IMR-90 (cell line): ENCODE results near the gene GABPB1. TPM values are rescaled to one million over a fixed set of nuclear protein-coding genes. Genes with fewer than 3 reads are reported as not detected.

Experiments used
- ATAC-seq: fragments of 200-7000 bp; cut with Tn5 transposase; 2 replicates; pipeline ENCODE4 v1.9.1; 2020; ENCODE audit warnings: low read depth, mild to moderate bottlenecking, moderate library complexity
- BruUV-seq: library from RNA; stranded (reverse); fragments of 400-500 nt; replicated peaks from 2 replicates; lab custom pipeline; 2021; lab: Mats Ljungman, UMichigan
- CTCF ChIA-PET: fragments of 300-600 bp; formaldehyde crosslinking; extraction: SDS; loops from one replicate; lab custom pipeline; 2021; ENCODE audit warnings: antibody characterized with exemption; lab: Yijun Ruan, JAX
- POLR2A ChIA-PET: fragments of 300-600 bp; sonication (Branson Sonifier 250); formaldehyde crosslinking; loops from one replicate; lab custom pipeline; 2022; ENCODE audit warnings: antibody characterized with exemption; ENCODE audit not compliant: unreplicated experiment; lab: Charles Lee
- DNase-seq: peaks from one replicate; pipeline ENCODE4 v3.0.0; 2013
- H2AFZ ChIP-seq: replicated peaks from 2 replicates; pipeline ENCODE3; 2013; ENCODE audit warnings: low read length, mild to moderate bottlenecking; ENCODE audit not compliant: poor library complexity
- H2AK5ac ChIP-seq: 2 replicates; pipeline ENCODE4 v1.6.1; 2013; ENCODE audit warnings: low read depth, low read length, inconsistent platforms
- H2AK9ac ChIP-seq: replicated peaks from 2 replicates; pipeline ENCODE3; 2013; ENCODE audit warnings: mild to moderate bottlenecking, low read depth, low read length, moderate library complexity; ENCODE audit not compliant: poor library complexity
- H2BK120ac ChIP-seq: 2 replicates; pipeline ENCODE4 v1.6.1; 2013; ENCODE audit warnings: low read depth, low read length, inconsistent platforms
- H2BK15ac ChIP-seq: 3 replicates; pipeline ENCODE4 v1.6.1; 2013; ENCODE audit warnings: low read depth, low read length, inconsistent platforms
- H2BK20ac ChIP-seq: 2 replicates; pipeline ENCODE4 v1.6.1; 2013; ENCODE audit warnings: low read depth, mild to moderate bottlenecking, inconsistent platforms, low read length, moderate library complexity
- H2BK5ac ChIP-seq: 2 replicates; pipeline ENCODE4 v1.6.1; 2013; ENCODE audit warnings: mild to moderate bottlenecking, low read depth, low read length, inconsistent platforms; ENCODE audit not compliant: poor library complexity, severe bottlenecking
- H3K14ac ChIP-seq: replicated peaks from 2 replicates; pipeline ENCODE4 v1.6.1; 2013; ENCODE audit warnings: low read depth, low read length, inconsistent platforms
- H3K18ac ChIP-seq: 2 replicates; pipeline ENCODE4 v1.6.1; 2013; ENCODE audit warnings: low read depth, low read length, control low read depth
- H3K23ac ChIP-seq: 2 replicates; pipeline ENCODE4 v1.6.1; 2013; ENCODE audit warnings: low read depth, low read length, inconsistent platforms
- H3K27ac ChIP-seq: 2 replicates; pipeline ENCODE4 v1.5.1; 2013; ENCODE audit warnings: mild to moderate bottlenecking, control low read depth, low read length; ENCODE audit not compliant: insufficient read depth
- H3K27me3 ChIP-seq: 2 replicates; pipeline ENCODE4 v1.6.1; 2013; ENCODE audit warnings: low read length; ENCODE audit not compliant: control insufficient read depth, insufficient read depth
- H3K36me3 ChIP-seq: 2 replicates; pipeline ENCODE4 v1.6.1; 2013; ENCODE audit warnings: low read length, mixed read lengths; ENCODE audit not compliant: control insufficient read depth, insufficient read depth
- H3K4ac ChIP-seq: 2 replicates; pipeline ENCODE4 v1.6.1; 2013; ENCODE audit warnings: low read depth, low read length, inconsistent platforms
- H3K4me1 ChIP-seq: 2 replicates; pipeline ENCODE4 v1.6.1; 2013; ENCODE audit warnings: low read length, mixed read lengths; ENCODE audit not compliant: control insufficient read depth, insufficient read depth
- H3K4me2 ChIP-seq: 2 replicates; pipeline ENCODE4 v1.6.1; 2013; ENCODE audit warnings: low read depth, mild to moderate bottlenecking, control low read depth, low read length, moderate library complexity
- H3K4me3 ChIP-seq: 2 replicates; pipeline ENCODE4 v1.5.1; 2013; ENCODE audit warnings: low read depth, mild to moderate bottlenecking, control low read depth, low read length, moderate library complexity; ENCODE audit not compliant: insufficient read depth
- H3K56ac ChIP-seq: 2 replicates; pipeline ENCODE4 v1.6.1; 2013; ENCODE audit warnings: low read length, inconsistent platforms; ENCODE audit not compliant: insufficient read depth; ENCODE audit errors: extremely low read depth
- H3K79me1 ChIP-seq, 2 experiments: 2 replicates each; pipeline ENCODE4 v1.6.1; 2013; ENCODE audit warnings: low read length in 2 of 2, inconsistent platforms in 1 of 2, low read depth in 1 of 2
- H3K9ac ChIP-seq: 2 replicates; pipeline ENCODE4 v1.6.1; 2013; ENCODE audit warnings: low read depth, low read length, control low read depth
- H3K9me1 ChIP-seq: 2 replicates; pipeline ENCODE4 v1.6.1; 2013; ENCODE audit warnings: low read length, inconsistent platforms; ENCODE audit not compliant: insufficient read depth
- H3K9me3 ChIP-seq: 2 replicates; pipeline ENCODE4 v1.6.1; 2013; ENCODE audit warnings: low read length; ENCODE audit not compliant: control insufficient read depth, insufficient read depth
- H4K20me1 ChIP-seq: 2 replicates; pipeline ENCODE4 v1.6.1; 2013; ENCODE audit warnings: low read length, inconsistent platforms; ENCODE audit not compliant: insufficient read depth
- H4K5ac ChIP-seq: 2 replicates; pipeline ENCODE4 v1.6.1; 2013; ENCODE audit warnings: mild to moderate bottlenecking, low read depth, low read length, control low read depth
- H4K8ac ChIP-seq, 2 experiments: 2 replicates each; pipeline ENCODE4 v1.6.1; 2013; ENCODE audit warnings: low read depth in 2 of 2, low read length in 2 of 2, control low read depth in 1 of 2, inconsistent platforms in 1 of 2
- H4K91ac ChIP-seq: 2 replicates; pipeline ENCODE4 v1.6.1; 2013; ENCODE audit warnings: low read depth, low read length, inconsistent platforms; ENCODE audit not compliant: insufficient read depth
- BHLHE40 ChIP-seq: fragments of 150-350 bp; IDR thresholded peaks from 2 replicates; pipeline ENCODE4 v1.6.1; 2016; ENCODE audit warnings: mild to moderate bottlenecking, low read depth, low read length
- CEBPB ChIP-seq: IDR thresholded peaks from 2 replicates; pipeline ENCODE4 v1.6.1; 2012; ENCODE audit warnings: low read depth, low read length, improper control_type of control experiment
- CHD1 ChIP-seq: IDR thresholded peaks from 2 replicates; pipeline ENCODE4 v1.6.1; 2012; ENCODE audit warnings: low read depth, low read length, improper control_type of control experiment
- CTCF ChIP-seq: conservative IDR thresholded peaks from 2 replicates; pipeline ENCODE4 v1.5.1; 2012; ENCODE audit warnings: mild to moderate bottlenecking, low read depth, low read length, improper control_type of control experiment
- FOS ChIP-seq: fragments of 150-350 bp; IDR thresholded peaks from 2 replicates; pipeline ENCODE4 v1.6.1; 2016; ENCODE audit warnings: low read depth, low read length
- MAFK ChIP-seq: IDR thresholded peaks from 2 replicates; pipeline ENCODE4 v1.6.1; 2012; ENCODE audit warnings: low read depth, low read length, improper control_type of control experiment
- MAZ ChIP-seq: IDR thresholded peaks from 2 replicates; pipeline ENCODE4 v1.6.1; 2012; ENCODE audit warnings: low read depth, mild to moderate bottlenecking, low read length, improper control_type of control experiment, moderate library complexity, borderline replicate concordance
- MXI1 ChIP-seq: IDR thresholded peaks from 2 replicates; pipeline ENCODE4 v1.6.1; 2012; ENCODE audit warnings: low read depth, mild to moderate bottlenecking, low read length, moderate library complexity, borderline replicate concordance
- NFE2L2 ChIP-seq: fragments of 150-350 bp; IDR thresholded peaks from 2 replicates; pipeline ENCODE4 v1.6.1; 2016; ENCODE audit warnings: low read depth, mild to moderate bottlenecking, low read length
- POLR2A ChIP-seq: IDR thresholded peaks from 2 replicates; pipeline ENCODE4 v1.6.1; 2012; ENCODE audit warnings: mild to moderate bottlenecking, low read depth, low read length
- RAD21 ChIP-seq: IDR thresholded peaks from 2 replicates; pipeline ENCODE4 v1.6.1; 2012; ENCODE audit warnings: low read length, improper control_type of control experiment
- RCOR1 ChIP-seq: IDR thresholded peaks from 2 replicates; pipeline ENCODE4 v1.6.1; 2012; ENCODE audit warnings: mild to moderate bottlenecking, low read length, improper control_type of control experiment; ENCODE audit not compliant: insufficient replicate concordance
- RFX5 ChIP-seq: IDR thresholded peaks from 2 replicates; pipeline ENCODE4 v1.8.0; 2012; ENCODE audit warnings: low read depth, mild to moderate bottlenecking, low read length, moderate library complexity
- SMC3 ChIP-seq: fragments of 150-350 bp; IDR thresholded peaks from 2 replicates; pipeline ENCODE4 v1.6.1; 2016; ENCODE audit warnings: low read depth, mild to moderate bottlenecking, antibody characterized with exemption, low read length, moderate library complexity
- USF2 ChIP-seq: fragments of 150-350 bp; IDR thresholded peaks from 2 replicates; pipeline ENCODE4 v1.6.1; 2017; ENCODE audit warnings: mild to moderate bottlenecking, antibody characterized with exemption, low read length, low read depth
- WGBS, 2 experiments: methylation state at CpG; one replicate each; pipeline versions ENCODE4 v1.1.5 to v1.1.7; 2013; ENCODE audit warnings: missing lambda C conversion rate in 2 of 2; ENCODE audit not compliant: insufficient read length in 1 of 2; ENCODE audit errors: extremely low coverage in 2 of 2; 5-methylcytosine and 5-hydroxymethylcytosine counted together
- dilution Hi-C: fragments of 300-500 bp; cut with HindIII; formaldehyde crosslinking; loops from one replicate; pipeline ENCODE4 v1.14.3; 2018; ENCODE audit warnings: low sequenced_read_pairs; ENCODE audit not compliant: unreplicated experiment
- in situ Hi-C: fragments of 300-500 bp; cut with MboI; formaldehyde crosslinking; loops from 3 replicates; pipeline ENCODE4 v1.14.3; 2019; ENCODE audit warnings: low sequenced_read_pairs, inconsistent platforms, mixed read lengths
- intact Hi-C: fragments of 100-400 bp; cut with micrococcal nuclease; formaldehyde crosslinking; loops from 2 replicates; pipeline ENCODE4 v1.10.0; 2022
- polyA plus RNA-seq, 3 experiments: library from polyadenylated mRNA; depleted of rRNA; stranded (reverse); fragments of >200 nt; gene quantifications; 2 replicates each; pipeline ENCODE4 v1.2.3, GENCODE V29; 2012; ENCODE audit warnings: low replicate concordance in 1 of 3
- total RNA-seq: library from RNA; depleted of rRNA; stranded (reverse); fragments of >200 nt; gene quantifications from 2 replicates; pipeline ENCODE4 v1.2.3, GENCODE V29; 2012
- TF ChIP-seq, protein P1 (sequence below): fragments of 150-350 bp; IDR thresholded peaks from 2 replicates; pipeline ENCODE4 v1.6.1; 2016; ENCODE audit warnings: low read depth, mild to moderate bottlenecking, low read length, moderate library complexity, borderline replicate concordance

GABPB1 gene
- total and polyA plus RNA-seq, 2 of the 4 experiments (the other 2 are of a cell fraction), result 26.3 to 89.3 TPM

GRCh38 chr15:50302581-50302980, 52.4 kb downstream of the GABPB1 start:
- in situ Hi-C loops, result loop anchor here (25.0 kb wide), 2 partner anchors 890 to 1065 kb away; partner anchors contain the start of gene FGF7
- Histone ChIP-seq H3K18ac (no peak overlapping the region), H4K91ac (no peak overlapping the region), H3K27ac (no peak overlapping the region), H2BK5ac (no peak overlapping the region), H4K5ac (no peak overlapping the region), H2BK120ac (no peak overlapping the region), H3K23ac (no peak overlapping the region), H3K14ac (no peak overlapping the region), H3K9me1 (peaks cover 3% of the 10 kb centered on the region; the same call in 1 of the 2 replicates), H2AFZ (no peak overlapping the region), H2AK9ac (no peak overlapping the region), H3K4me1 (no peaks in the 10 kb centered on the region), H4K8ac (no peak overlapping the region), H2AK5ac (no peak overlapping the region), H3K9me3 (no peaks in the 10 kb centered on the region), H3K36me3 (peaks cover 24% of the 10 kb centered on the region), H2BK20ac (no peak overlapping the region), H3K4me3 (no peak overlapping the region), H3K27me3 (no peaks in the 10 kb centered on the region), H3K79me1 (peaks cover 3 to 6% of the 10 kb centered on the region in 2 experiments; a peak in 2 of 4 replicates), H4K20me1 (no peaks in the 10 kb centered on the region), H3K4me2 (no peak overlapping the region), H2BK15ac (no peak overlapping the region), H3K4ac (no peak overlapping the region), H3K56ac (no peak overlapping the region), H3K9ac (no peak overlapping the region)
- no TSS peak for BruUV-seq
- dilution Hi-C loops, result no loop called here
- intact Hi-C loops, result no loop called here
- TF ChIP-seq USF2, result no peak
- TF ChIP-seq, protein P1, sequence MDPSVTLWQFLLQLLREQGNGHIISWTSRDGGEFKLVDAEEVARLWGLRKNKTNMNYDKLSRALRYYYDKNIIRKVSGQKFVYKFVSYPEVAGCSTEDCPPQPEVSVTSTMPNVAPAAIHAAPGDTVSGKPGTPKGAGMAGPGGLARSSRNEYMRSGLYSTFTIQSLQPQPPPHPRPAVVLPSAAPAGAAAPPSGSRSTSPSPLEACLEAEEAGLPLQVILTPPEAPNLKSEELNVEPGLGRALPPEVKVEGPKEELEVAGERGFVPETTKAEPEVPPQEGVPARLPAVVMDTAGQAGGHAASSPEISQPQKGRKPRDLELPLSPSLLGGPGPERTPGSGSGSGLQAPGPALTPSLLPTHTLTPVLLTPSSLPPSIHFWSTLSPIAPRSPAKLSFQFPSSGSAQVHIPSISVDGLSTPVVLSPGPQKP, result no peak
- TF ChIP-seq BHLHE40, result no peak
- no peak for TF ChIP-seq MAZ
- no peak for TF ChIP-seq SMC3
- TF ChIP-seq RCOR1, result no peak
- TF ChIP-seq FOS, result no peak
- TF ChIP-seq CHD1, result no peak
- no peak for TF ChIP-seq CTCF
- TF ChIP-seq POLR2A, result no peak
- no peak for TF ChIP-seq MAFK
- TF ChIP-seq RAD21, result no peak
- no peak for TF ChIP-seq MXI1
- no peak for TF ChIP-seq CEBPB
- TF ChIP-seq RFX5, result no peak
- TF ChIP-seq NFE2L2, result no peak
- ChIA-PET POLR2A (no interaction called here), CTCF (no interaction called here)
- DNase-seq (no peak), ATAC-seq (no peak)
- WGBS, 2 experiments, result no CpG with 5 or more reads among the region's 1 CpG
